ENCODE data around the gene MAZ.
A peak's percentile ranks its signal among the peaks of the same experiment; 100 is the strongest.

GRCh38 chr16:29790183-29790948 lies 16.0 kb upstream of the MAZ start, which contains the start of gene KIF22:
- TF ChIP-seq, protein P1, sequence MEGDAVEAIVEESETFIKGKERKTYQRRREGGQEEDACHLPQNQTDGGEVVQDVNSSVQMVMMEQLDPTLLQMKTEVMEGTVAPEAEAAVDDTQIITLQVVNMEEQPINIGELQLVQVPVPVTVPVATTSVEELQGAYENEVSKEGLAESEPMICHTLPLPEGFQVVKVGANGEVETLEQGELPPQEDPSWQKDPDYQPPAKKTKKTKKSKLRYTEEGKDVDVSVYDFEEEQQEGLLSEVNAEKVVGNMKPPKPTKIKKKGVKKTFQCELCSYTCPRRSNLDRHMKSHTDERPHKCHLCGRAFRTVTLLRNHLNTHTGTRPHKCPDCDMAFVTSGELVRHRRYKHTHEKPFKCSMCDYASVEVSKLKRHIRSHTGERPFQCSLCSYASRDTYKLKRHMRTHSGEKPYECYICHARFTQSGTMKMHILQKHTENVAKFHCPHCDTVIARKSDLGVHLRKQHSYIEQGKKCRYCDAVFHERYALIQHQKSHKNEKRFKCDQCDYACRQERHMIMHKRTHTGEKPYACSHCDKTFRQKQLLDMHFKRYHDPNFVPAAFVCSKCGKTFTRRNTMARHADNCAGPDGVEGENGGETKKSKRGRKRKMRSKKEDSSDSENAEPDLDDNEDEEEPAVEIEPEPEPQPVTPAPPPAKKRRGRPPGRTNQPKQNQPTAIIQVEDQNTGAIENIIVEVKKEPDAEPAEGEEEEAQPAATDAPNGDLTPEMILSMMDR (IDR thresholded peaks at IDR 0.05; ENCODE audit: control extremely low read depth in 1 of 3, insufficient read depth in 1 of 3, low read depth in 1 of 3, low read length in 3 of 3), result peak; percentile 78 to 84 (median 81)
- TF ChIP-seq POLR2A (IDR thresholded peaks at IDR 0.05; ENCODE audit: control extremely low read depth in 1 of 2, low read depth in 2 of 2, low read length in 2 of 2) (peak; percentile 65 to 88), GABPA (IDR thresholded peaks at IDR 0.05; ENCODE audit: borderline replicate concordance, insufficient read depth, low read length) (peak; percentile 95), POLR2AphosphoS5 (IDR thresholded peaks at IDR 0.05; ENCODE audit: low read depth, low read length) (peak; percentile 86), CHD2 (IDR thresholded peaks at IDR 0.05; ENCODE audit: low read length) (no peak; the same call in 1 of the 2 replicates), JUND (IDR thresholded peaks at IDR 0.05; ENCODE audit: low read length) (no peak)

Measured in H1 (cell line).